ENCODE data around the gene OR2A1. TPM values are rescaled to one million over a fixed set of nuclear protein-coding genes. Genes with fewer than 3 reads are reported as not detected.
"Not testable (repeated sequence)": the region's sequence is repeated elsewhere in the genome, so short reads cannot be mapped to it uniquely, and the experiment has no call there.

Gene OR2A1
- total RNA-seq (not detected), polyA plus RNA-seq (not detected)

- DNase-seq; H3K27me3 ChIP-seq (ENCODE audit: insufficient read depth, low read length, poor library complexity, severe bottlenecking); CTCF ChIA-PET; H3K4me1 Mint-ChIP-seq; H3K27ac ChIP-seq (ENCODE audit: low read depth, low read length); H3K27me3 Mint-ChIP-seq; H3K4me1 ChIP-seq (ENCODE audit: insufficient read depth, low read length); H3K4me3 ChIP-seq (ENCODE audit: low read length); H3K9me3 Mint-ChIP-seq; H3K9me3 ChIP-seq (ENCODE audit: low read length); H3K4me3 Mint-ChIP-seq; H3K36me3 Mint-ChIP-seq; H3K36me3 ChIP-seq (ENCODE audit: insufficient read depth, low read length); H3K27ac Mint-ChIP-seq; POLR2A ChIA-PET: not testable (repeated sequence)
These were observed at the start of gene OR2A1 for GRCh38 chr7:144311872-144312469. Gene OR2A1 (plus strand): TSS chr7:144312419. CDS start chr7:144318125, 5,706 bp downstream.

- H3K9me3 ChIP-seq (ENCODE audit: low read length); H3K36me3 Mint-ChIP-seq; H3K4me1 ChIP-seq (ENCODE audit: insufficient read depth, low read length); H3K36me3 ChIP-seq (ENCODE audit: insufficient read depth, low read length); H3K4me1 Mint-ChIP-seq; H3K27ac ChIP-seq (ENCODE audit: low read depth, low read length); H3K27me3 Mint-ChIP-seq; H3K4me3 Mint-ChIP-seq; H3K27ac Mint-ChIP-seq; CTCF ChIA-PET; DNase-seq; H3K9me3 Mint-ChIP-seq; POLR2A ChIA-PET; H3K4me3 ChIP-seq (ENCODE audit: low read length); H3K27me3 ChIP-seq (ENCODE audit: insufficient read depth, low read length, poor library complexity, severe bottlenecking): not testable (repeated sequence)
These were observed 47.5 kb upstream of the OR2A1 start, which contains the start of gene OR2A7 for GRCh38 chr7:144264692-144265091. Gene OR2A7 (minus strand): TSS chr7:144264792. CDS start chr7:144259628, 5,164 bp downstream.

GRCh38 chr7:144269188-144269587 is 43.0 kb upstream of the OR2A1 start, which contains the start of gene CTAGE8:
Gene CTAGE8 (minus strand): TSS chr7:144269288. CDS start chr7:144269250, 38 bp downstream.
- H3K27ac Mint-ChIP-seq; POLR2A ChIA-PET; H3K4me1 Mint-ChIP-seq; H3K4me3 ChIP-seq (ENCODE audit: low read length); H3K36me3 Mint-ChIP-seq; H3K27ac ChIP-seq (ENCODE audit: low read depth, low read length); H3K27me3 Mint-ChIP-seq; H3K36me3 ChIP-seq (ENCODE audit: insufficient read depth, low read length); H3K4me3 Mint-ChIP-seq; H3K9me3 Mint-ChIP-seq; CTCF ChIA-PET; H3K9me3 ChIP-seq (ENCODE audit: low read length); DNase-seq; H3K27me3 ChIP-seq (ENCODE audit: insufficient read depth, low read length, poor library complexity, severe bottlenecking); H3K4me1 ChIP-seq (ENCODE audit: insufficient read depth, low read length): not testable (repeated sequence)

GRCh38 chr7:144275281-144275680 is 36.9 kb upstream of the OR2A1 start:
- H3K9me3 Mint-ChIP-seq; H3K4me3 Mint-ChIP-seq; H3K27me3 ChIP-seq (ENCODE audit: insufficient read depth, low read length, poor library complexity, severe bottlenecking); H3K36me3 ChIP-seq (ENCODE audit: insufficient read depth, low read length); POLR2A ChIA-PET; H3K4me3 ChIP-seq (ENCODE audit: low read length); H3K9me3 ChIP-seq (ENCODE audit: low read length); H3K4me1 ChIP-seq (ENCODE audit: insufficient read depth, low read length); H3K4me1 Mint-ChIP-seq; DNase-seq; H3K27ac Mint-ChIP-seq; H3K27me3 Mint-ChIP-seq; CTCF ChIA-PET; H3K36me3 Mint-ChIP-seq; H3K27ac ChIP-seq (ENCODE audit: low read depth, low read length): not testable (repeated sequence)

GRCh38 chr7:144280010-144280409 is 32.2 kb upstream of the OR2A1 start:
- H3K36me3 Mint-ChIP-seq; DNase-seq; H3K4me1 ChIP-seq (ENCODE audit: insufficient read depth, low read length); H3K36me3 ChIP-seq (ENCODE audit: insufficient read depth, low read length); POLR2A ChIA-PET; H3K4me3 ChIP-seq (ENCODE audit: low read length); H3K27ac Mint-ChIP-seq; H3K4me1 Mint-ChIP-seq; H3K4me3 Mint-ChIP-seq; H3K27ac ChIP-seq (ENCODE audit: low read depth, low read length); CTCF ChIA-PET; H3K9me3 ChIP-seq (ENCODE audit: low read length); H3K27me3 Mint-ChIP-seq; H3K9me3 Mint-ChIP-seq; H3K27me3 ChIP-seq (ENCODE audit: insufficient read depth, low read length, poor library complexity, severe bottlenecking): not testable (repeated sequence)

GRCh38 chr7:144281981-144282380 is 30.2 kb upstream of the OR2A1 start:
- H3K27me3 ChIP-seq (ENCODE audit: insufficient read depth, low read length, poor library complexity, severe bottlenecking); H3K4me3 ChIP-seq (ENCODE audit: low read length); H3K4me1 Mint-ChIP-seq; H3K4me3 Mint-ChIP-seq; H3K9me3 Mint-ChIP-seq; H3K36me3 ChIP-seq (ENCODE audit: insufficient read depth, low read length); H3K27me3 Mint-ChIP-seq; DNase-seq; CTCF ChIA-PET; POLR2A ChIA-PET; H3K27ac ChIP-seq (ENCODE audit: low read depth, low read length); H3K9me3 ChIP-seq (ENCODE audit: low read length); H3K36me3 Mint-ChIP-seq; H3K27ac Mint-ChIP-seq; H3K4me1 ChIP-seq (ENCODE audit: insufficient read depth, low read length): not testable (repeated sequence)

- not testable (repeated sequence) for H3K4me1 Mint-ChIP-seq
These were observed 29.7 kb upstream of the OR2A1 start for GRCh38 chr7:144282490-144282889.

GRCh38 chr7:144283716-144284115 is 28.5 kb upstream of the OR2A1 start:
- H3K27ac Mint-ChIP-seq; H3K9me3 Mint-ChIP-seq; DNase-seq; H3K27me3 ChIP-seq (ENCODE audit: insufficient read depth, low read length, poor library complexity, severe bottlenecking); H3K9me3 ChIP-seq (ENCODE audit: low read length); H3K36me3 Mint-ChIP-seq; H3K36me3 ChIP-seq (ENCODE audit: insufficient read depth, low read length); H3K4me3 Mint-ChIP-seq; H3K4me1 ChIP-seq (ENCODE audit: insufficient read depth, low read length); CTCF ChIA-PET; H3K4me3 ChIP-seq (ENCODE audit: low read length); H3K27ac ChIP-seq (ENCODE audit: low read depth, low read length); H3K27me3 Mint-ChIP-seq; H3K4me1 Mint-ChIP-seq; POLR2A ChIA-PET: not testable (repeated sequence)

More at GRCh38 chr7:144282490-144282889, 29.7 kb upstream of the OR2A1 start:
- H3K36me3 Mint-ChIP-seq; H3K9me3 Mint-ChIP-seq; H3K27me3 ChIP-seq (ENCODE audit: insufficient read depth, low read length, poor library complexity, severe bottlenecking); H3K36me3 ChIP-seq (ENCODE audit: insufficient read depth, low read length); H3K4me1 ChIP-seq (ENCODE audit: insufficient read depth, low read length); POLR2A ChIA-PET; DNase-seq; CTCF ChIA-PET; H3K4me3 ChIP-seq (ENCODE audit: low read length); H3K27me3 Mint-ChIP-seq; H3K27ac ChIP-seq (ENCODE audit: low read depth, low read length); H3K4me3 Mint-ChIP-seq; H3K9me3 ChIP-seq (ENCODE audit: low read length); H3K27ac Mint-ChIP-seq: not testable (repeated sequence)

GRCh38 chr7:144287171-144287784 is 24.9 kb upstream of the OR2A1 start:
- H3K27me3 ChIP-seq (ENCODE audit: insufficient read depth, low read length, poor library complexity, severe bottlenecking); H3K4me1 ChIP-seq (ENCODE audit: insufficient read depth, low read length); H3K36me3 Mint-ChIP-seq; H3K4me1 Mint-ChIP-seq; DNase-seq; H3K36me3 ChIP-seq (ENCODE audit: insufficient read depth, low read length); H3K4me3 ChIP-seq (ENCODE audit: low read length); H3K27me3 Mint-ChIP-seq; H3K27ac ChIP-seq (ENCODE audit: low read depth, low read length); CTCF ChIA-PET; H3K9me3 ChIP-seq (ENCODE audit: low read length); POLR2A ChIA-PET; H3K9me3 Mint-ChIP-seq; H3K27ac Mint-ChIP-seq; H3K4me3 Mint-ChIP-seq: not testable (repeated sequence)

All from CD8-positive, alpha-beta memory T cell (primary cell).